Activated T-cell treated with anti-CD3 and anti-CD28 coated beads, Interleukin-2, amount 50 U/mL, for 72 hours (primary cell): ENCODE measurements around the gene FXYD3. TPM values are rescaled to one million over a fixed set of nuclear protein-coding genes. Genes with fewer than 3 reads are reported as not detected.
"Not testable (repeated sequence)": the region's sequence is repeated elsewhere in the genome, so short reads cannot be mapped to it uniquely, and the experiment has no call there.

Source experiments
- ATAC-seq, 2 donors: fragments of 150-1000 bp; cut with Tn5 transposase; replicated peaks in 1 of 2; 2 replicates each; pipeline ENCODE4 v1.10.0; 2021; ENCODE audit warnings: moderate library complexity in 2 of 2, mild to moderate bottlenecking in 1 of 2
- DNase-seq, 2 donors: peaks; one replicate each; pipeline ENCODE4 v3.0.0; 2021 to 2022; ENCODE audit warnings: mixed read lengths in 1 of 2
- H3K27ac Mint-ChIP-seq: one replicate; pipeline ENCODE4 v1.8.0; 2022; ENCODE audit warnings: mild to moderate bottlenecking, moderate library complexity, mixed read lengths
- H3K27me3 Mint-ChIP-seq: one replicate; pipeline ENCODE4 v1.8.0; 2022; ENCODE audit warnings: low read depth, mixed read lengths
- H3K36me3 Mint-ChIP-seq, 2 donors: one replicate each; pipeline ENCODE4 v1.8.0; 2022; ENCODE audit warnings: mixed read lengths in 2 of 2, mild to moderate bottlenecking in 1 of 2; ENCODE audit not compliant: insufficient read depth in 2 of 2
- H3K4me1 Mint-ChIP-seq: one replicate; pipeline ENCODE4 v1.8.0; 2022; ENCODE audit warnings: low read depth, mixed read lengths
- H3K4me3 Mint-ChIP-seq, 2 donors: one replicate each; pipeline ENCODE4 v1.8.0; 2022; ENCODE audit warnings: mild to moderate bottlenecking in 2 of 2, mixed read lengths in 2 of 2, moderate library complexity in 2 of 2
- H3K9me3 Mint-ChIP-seq, 2 donors: one replicate each; pipeline ENCODE4 v1.8.0; 2022; ENCODE audit warnings: mixed read lengths in 2 of 2
- total RNA-seq, 2 donors: library from RNA; stranded (reverse); gene quantifications; one replicate each; pipeline ENCODE4 v1.2.3, GENCODE V29; 2022

FXYD3 gene
- total RNA-seq, 2 donors from 2014 or later = not detected

DNA sequence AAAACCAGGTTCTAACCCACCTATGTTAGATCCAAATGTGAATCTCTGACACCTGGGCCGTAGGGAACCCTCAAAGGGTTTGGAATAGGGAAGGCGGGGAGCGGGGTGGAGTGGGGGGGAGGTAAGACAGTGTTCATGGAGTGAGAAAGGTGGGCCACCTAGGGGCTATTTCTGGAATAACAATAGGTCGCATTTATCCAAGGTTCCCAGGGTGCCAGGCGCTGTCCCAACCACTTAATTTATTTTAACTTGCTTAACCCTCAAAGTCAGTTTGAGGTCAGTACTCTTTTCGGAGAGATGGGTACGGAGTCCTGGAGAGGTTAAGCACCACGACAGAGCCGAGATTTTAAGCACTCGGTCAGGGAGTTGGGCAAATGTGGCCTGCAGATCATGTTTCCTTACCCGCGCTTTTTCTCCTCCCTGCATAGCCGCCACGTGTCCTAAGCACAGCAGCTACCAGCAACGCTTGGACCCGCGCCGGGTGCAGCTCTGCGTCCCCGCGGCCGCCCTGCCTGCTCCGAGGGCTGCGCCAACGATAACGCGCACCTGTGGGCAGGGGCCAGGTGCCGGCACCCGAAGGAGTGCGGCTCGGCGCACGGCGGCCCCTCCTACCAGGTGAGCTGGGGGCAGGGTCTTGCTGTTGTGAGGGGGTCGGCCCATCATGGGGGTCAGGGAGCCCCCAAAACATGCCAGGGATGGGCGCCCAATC, 25.0 kb upstream of the FXYD3 start:
- no peaks in the 10 kb centered on the region for H3K4me1 Mint-ChIP-seq
- no peaks in the 10 kb centered on the region for H3K27me3 Mint-ChIP-seq
- ATAC-seq = peak; percentile 76
- H3K27ac Mint-ChIP-seq = no peak overlapping the region
- H3K9me3 Mint-ChIP-seq = no peaks in the 10 kb centered on the region
- peak; percentile 48 to 53 for DNase-seq
- H3K36me3 Mint-ChIP-seq = no peaks in the 10 kb centered on the region
- H3K4me3 Mint-ChIP-seq = peak overlapping the region in 1 of 2 donors; percentile 34

DNA sequence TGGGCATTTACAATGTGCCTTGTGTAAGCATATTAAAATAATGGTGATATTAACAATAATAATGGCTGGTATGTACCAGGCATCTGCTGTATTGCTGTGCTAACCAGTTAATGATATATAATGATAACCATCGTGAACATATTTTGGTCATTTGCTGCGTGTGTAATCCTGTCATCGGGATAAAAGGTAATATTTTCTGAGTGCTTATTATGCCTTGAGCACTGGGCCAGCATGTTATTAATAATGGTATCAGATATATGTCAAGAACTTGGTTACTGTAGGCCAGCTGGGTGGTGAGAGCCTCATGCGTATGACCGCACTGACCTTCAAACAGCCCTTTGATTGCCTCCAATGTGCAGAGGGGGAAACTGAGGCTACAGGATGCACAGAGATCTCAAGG, 22.2 kb upstream of the FXYD3 start:
- no peak for DNase-seq
- Mint-ChIP-seq H3K27me3 (no peaks in the 10 kb centered on the region), H3K4me3 (no peak overlapping the region), H3K27ac (no peak overlapping the region), H3K36me3 (no peaks in the 10 kb centered on the region), H3K9me3 (no peaks in the 10 kb centered on the region), H3K4me1 (no peaks in the 10 kb centered on the region)
- no peak for ATAC-seq

DNA sequence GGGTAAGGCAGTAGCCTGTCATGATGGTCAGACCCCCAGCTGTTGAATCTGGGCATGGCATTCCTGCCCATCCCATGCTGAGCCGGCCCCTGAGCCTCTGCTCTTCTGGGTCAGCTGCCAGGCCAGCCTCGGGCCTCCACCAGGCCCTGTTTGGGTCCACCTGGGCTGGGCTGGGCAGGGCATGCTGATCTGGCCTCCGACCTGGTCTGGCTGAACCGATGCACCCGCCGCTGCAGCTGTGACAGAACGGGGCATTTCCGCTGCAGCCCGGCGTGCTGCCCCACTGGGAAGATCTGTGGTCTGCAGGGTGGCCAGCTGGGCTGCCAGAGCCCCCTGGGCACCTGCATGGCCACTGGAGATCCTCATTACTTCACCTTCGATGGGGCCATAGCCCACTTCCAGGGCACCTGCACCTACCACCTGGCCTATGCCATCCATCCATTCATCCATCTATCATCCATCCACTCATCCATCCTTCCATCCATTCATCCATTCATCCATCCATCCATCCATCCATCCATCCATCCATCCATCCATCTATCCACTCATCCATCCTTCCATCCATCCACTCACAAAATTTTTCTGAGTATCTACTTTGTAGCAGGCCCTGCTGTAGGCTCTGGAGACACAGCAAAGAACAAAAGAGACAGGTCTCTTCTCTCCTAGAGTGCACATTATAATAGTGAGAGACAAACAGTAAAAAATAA, 21.5 kb upstream of the FXYD3 start:
- Mint-ChIP-seq H3K4me1 (no peaks in the 10 kb centered on the region), H3K27me3 (no peaks in the 10 kb centered on the region), H3K9me3 (no peaks in the 10 kb centered on the region), H3K4me3 (no peak overlapping the region), H3K36me3 (no peaks in the 10 kb centered on the region), H3K27ac (no peak overlapping the region)
- no peak for DNase-seq
- no peak for ATAC-seq

DNA sequence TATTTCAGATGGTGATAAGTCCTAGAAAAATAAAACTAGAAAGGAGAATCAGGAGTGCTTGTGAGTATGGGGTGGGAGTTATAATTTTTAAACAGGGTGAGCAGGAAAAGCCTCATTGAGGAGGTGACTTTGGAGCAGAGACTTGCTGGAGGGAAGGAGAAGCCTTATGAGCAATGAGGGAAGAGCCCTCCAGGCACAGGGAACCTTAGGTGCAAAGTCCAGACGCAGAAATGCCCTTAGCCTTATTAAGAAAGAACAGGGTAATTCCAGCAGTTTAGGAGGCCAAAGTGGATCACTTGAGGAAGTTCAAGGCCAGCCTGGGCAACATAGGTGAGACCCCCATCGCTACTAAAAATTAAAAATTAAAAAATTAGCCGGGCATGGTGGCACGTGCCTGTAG, 21.0 kb upstream of the FXYD3 start:
- Mint-ChIP-seq H3K4me1 (no peaks in the 10 kb centered on the region), H3K36me3 (no peaks in the 10 kb centered on the region), H3K27me3 (no peaks in the 10 kb centered on the region), H3K27ac (no peak overlapping the region), H3K4me3 (no peak overlapping the region), H3K9me3 (no peaks in the 10 kb centered on the region)
- ATAC-seq (no peak), DNase-seq (no peak)

DNA sequence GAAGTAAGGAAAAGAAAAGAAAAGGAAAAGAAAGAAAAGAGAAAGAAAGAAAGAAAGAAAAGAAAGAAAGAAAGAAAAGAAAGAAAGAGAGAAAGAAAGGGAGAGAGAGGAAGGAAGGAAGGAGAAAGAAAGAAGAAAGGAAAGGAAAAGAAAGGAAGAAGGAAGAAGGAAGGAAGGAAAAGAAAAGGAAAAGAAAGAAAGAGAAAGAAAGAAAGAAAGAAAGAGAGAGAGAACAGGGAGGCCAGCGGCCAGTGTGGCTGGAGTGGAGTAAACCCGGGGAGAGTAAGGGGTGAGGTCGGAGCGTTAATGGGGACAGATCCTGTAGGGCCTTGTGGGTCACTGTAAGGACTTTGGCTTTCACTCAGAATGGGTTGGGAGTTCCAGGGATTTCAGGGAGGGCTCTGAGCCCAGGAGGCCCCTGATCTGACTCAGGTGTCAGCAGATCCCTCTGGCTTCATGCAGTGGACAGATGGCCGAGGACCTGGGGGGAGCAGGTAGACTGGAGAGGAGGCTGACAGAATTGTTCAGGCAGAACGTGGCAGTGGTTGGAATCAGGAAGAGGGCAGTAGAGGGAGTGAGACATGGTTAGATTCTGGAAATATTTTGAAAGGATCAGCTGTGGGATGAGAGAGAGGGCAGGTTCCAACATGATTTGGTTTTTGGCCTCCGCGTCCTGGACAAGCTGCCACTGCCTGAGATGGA, 19.8 kb upstream of the FXYD3 start:
- Mint-ChIP-seq H3K36me3 (no peaks in the 10 kb centered on the region), H3K27me3 (no peaks in the 10 kb centered on the region), H3K27ac (no peak overlapping the region), H3K4me3 (no peak overlapping the region), H3K4me1 (no peaks in the 10 kb centered on the region), H3K9me3 (no peaks in the 10 kb centered on the region)
- DNase-seq (no peak), ATAC-seq (no peak)

DNA sequence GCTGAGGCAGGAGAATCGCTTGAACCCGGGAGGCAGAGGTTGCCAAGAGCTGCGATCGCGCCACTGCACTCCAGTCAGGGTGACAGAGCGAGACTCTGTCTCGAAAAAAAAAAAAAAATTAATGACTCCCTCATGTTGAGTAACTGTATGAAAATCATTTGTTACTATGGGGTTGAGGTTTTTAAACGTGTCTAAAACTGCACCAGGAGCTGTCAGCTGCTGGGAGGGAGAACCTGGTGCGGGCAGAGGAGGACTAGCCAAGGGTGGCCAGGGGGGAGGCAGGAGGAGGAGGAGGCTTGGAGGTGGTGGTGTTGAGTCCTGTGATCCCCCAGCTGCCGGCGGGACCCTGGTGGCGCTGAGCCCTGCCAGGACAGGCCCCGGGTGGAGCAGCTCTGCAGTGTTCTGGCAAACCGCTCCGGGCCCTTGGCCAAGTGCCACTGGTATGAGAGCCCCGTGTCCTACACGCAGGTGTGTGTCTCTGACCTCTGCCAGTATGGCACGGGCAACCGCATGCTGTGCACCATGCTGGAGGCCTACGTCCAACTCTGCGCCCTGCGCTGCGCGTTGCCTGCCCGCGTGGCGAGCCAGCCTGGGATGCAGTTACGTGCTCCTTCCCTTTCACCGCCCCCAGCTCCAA, 17.1 kb upstream of the FXYD3 start:
- Mint-ChIP-seq H3K4me3 (no peak overlapping the region), H3K9me3 (no peaks in the 10 kb centered on the region), H3K36me3 (no peaks in the 10 kb centered on the region), H3K27ac (no peak overlapping the region), H3K4me1 (no peaks in the 10 kb centered on the region), H3K27me3 (no peaks in the 10 kb centered on the region)
- no peak for DNase-seq
- no peak for ATAC-seq

DNA sequence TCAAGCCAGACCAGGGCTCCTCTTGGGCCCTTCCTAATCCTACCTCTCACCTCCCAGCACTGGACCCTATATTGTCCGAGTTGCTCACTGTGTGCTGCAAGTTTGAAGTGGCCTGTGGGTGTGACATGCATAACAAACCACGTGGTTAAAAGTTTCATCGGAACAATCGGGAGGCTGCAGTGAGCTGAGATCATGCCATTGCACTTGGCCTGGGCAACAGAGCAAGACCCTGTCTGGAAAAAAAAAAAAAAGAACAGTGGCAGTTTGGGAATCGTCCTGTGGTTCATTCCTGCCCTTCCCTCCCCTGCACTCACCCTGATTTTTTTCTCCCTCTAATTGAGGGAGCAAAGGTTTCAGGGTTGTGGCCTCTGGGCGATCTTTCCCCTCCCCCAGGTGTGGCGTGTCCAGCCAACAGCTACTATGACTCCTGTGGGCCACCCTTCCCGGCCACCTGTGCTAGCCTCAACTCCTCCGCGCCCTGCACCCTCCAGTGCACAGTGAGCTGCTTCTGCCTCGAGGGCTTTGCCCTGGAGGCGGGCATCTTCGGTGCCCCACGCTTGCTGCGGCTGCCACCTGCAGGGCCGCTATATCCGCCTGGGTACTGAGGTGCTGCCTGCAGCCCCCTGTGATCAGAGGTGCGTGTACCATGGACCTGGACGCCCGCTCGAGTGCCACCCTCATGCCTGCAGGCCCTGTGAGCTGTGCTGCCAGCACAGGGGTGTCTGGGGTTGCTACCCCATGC, 16.3 kb upstream of the FXYD3 start:
- H3K27ac Mint-ChIP-seq = no peak overlapping the region
- no peaks in the 10 kb centered on the region for H3K4me1 Mint-ChIP-seq
- H3K9me3 Mint-ChIP-seq = no peaks in the 10 kb centered on the region
- no peaks in the 10 kb centered on the region for H3K36me3 Mint-ChIP-seq
- ATAC-seq (no peak), DNase-seq (no peak)
- H3K4me3 Mint-ChIP-seq = no peak overlapping the region
- H3K27me3 Mint-ChIP-seq = no peaks in the 10 kb centered on the region

DNA sequence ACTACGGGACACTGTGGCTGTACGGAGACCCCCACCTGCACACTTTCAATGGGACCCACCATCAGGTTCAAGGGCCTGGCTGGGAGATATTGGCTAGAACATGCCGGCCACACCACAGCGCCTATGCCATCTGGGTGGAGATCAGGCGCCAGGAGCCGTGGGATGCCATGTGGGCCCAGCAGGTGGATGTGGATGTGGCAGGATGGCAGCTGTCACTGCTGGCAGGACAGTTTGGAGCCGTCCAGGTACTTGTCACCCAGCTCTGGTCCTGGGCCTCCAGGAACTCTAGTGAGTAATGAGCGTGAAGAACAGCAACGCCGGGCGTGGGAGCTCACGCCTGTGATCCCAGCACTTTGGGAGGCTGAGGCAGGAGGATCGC, 15.7 kb upstream of the FXYD3 start:
- Mint-ChIP-seq H3K9me3 (no peaks in the 10 kb centered on the region), H3K27me3 (no peaks in the 10 kb centered on the region), H3K36me3 (no peaks in the 10 kb centered on the region), H3K27ac (no peak overlapping the region), H3K4me1 (no peaks in the 10 kb centered on the region), H3K4me3 (no peak overlapping the region)
- DNase-seq (no peak), ATAC-seq (no peak)

DNA sequence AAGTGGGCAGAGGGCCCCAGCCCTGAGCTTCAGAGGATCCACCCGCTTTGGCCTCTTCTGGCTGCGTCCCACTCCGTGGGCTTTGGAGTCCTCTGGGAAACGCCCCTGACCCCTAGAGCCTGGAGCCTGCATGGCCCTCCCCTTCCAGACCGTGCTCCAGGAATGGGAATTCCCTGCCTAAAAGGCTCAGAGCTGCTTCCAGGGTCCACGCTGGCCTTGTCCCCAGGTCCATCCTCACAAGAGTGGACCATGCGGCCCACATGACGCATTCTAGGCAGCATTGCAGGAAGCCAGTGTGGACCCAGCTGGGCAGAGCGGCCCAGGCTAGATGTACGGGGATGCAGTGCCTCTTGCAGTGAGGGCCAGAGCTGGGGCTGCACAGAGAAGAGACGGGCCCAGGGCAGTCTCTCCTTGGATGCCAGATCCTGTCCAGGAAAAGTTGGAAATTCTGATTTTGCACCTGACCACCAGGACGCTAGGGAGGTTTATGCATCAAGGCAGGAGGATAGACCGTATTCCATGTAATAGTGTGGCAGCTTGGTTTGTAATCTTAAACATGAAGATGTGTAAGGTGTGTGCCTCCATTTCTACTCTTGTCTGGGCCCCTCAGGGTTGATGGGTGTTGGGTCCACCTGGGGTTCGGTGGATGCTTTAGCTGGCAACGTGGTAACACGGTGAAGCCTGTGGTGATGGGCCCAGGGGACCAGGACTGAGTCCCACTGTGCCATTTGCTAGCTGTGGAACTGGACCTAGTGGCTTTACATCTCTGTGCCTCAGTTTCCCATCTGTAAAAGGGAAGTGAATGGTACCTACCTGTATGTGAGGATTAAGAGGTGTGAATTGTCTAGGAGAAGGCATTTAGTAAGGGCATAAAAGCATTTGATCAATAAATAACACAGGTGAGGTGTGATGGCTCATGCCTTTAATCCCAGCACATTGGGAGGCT, 14.8 kb upstream of the FXYD3 start:
- ATAC-seq = no peak
- DNase-seq = no peak
- no peak overlapping the region for H3K4me3 Mint-ChIP-seq
- H3K27ac Mint-ChIP-seq = no peak overlapping the region
- no peaks in the 10 kb centered on the region for H3K36me3 Mint-ChIP-seq
- no peaks in the 10 kb centered on the region for H3K27me3 Mint-ChIP-seq
- H3K9me3 Mint-ChIP-seq = no peaks in the 10 kb centered on the region
- no peaks in the 10 kb centered on the region for H3K4me1 Mint-ChIP-seq

DNA sequence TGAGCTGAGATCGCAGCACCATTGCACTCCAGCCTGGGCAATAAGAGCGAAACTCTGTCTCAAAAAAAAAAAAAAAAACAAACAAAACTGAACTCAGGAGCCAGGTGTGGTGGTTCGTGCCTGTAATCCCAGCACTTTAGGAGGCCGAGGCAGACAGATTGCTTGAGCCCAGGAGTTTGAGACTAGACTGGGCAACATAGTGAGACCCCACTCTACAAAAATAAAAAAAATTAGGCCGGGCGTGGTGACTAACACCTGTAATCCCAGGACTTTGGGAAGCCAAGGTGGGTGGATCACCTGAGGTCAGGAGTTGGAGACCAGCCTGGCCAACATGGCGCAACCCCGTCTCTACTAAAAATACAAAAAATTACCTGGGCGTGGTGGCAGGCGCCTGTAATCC, 13.7 kb upstream of the FXYD3 start:
- H3K27me3 Mint-ChIP-seq, H3K4me3 Mint-ChIP-seq, H3K4me1 Mint-ChIP-seq, H3K36me3 Mint-ChIP-seq, H3K9me3 Mint-ChIP-seq, ATAC-seq, DNase-seq, H3K27ac Mint-ChIP-seq: not testable (repeated sequence)

DNA sequence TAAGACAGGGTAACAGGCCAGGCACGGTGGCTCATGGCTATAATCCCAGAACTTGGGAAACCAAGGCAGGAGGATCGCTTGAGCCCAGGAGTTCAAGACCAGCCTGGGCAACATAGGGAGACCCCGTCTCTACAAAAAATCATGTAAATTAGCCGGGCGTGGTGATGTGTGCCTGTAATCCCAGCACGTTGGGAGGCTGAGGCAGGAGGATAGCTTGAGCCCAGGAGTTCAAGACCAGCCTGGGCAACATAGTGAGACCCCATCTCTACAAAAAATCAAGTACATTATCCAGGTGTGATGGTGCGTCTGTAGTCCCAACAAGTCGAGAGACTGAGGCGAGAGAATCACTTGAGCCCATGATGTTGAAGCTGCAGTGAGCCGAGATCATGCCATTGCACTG, 12.0 kb upstream of the FXYD3 start:
- not testable (repeated sequence) for H3K4me1 Mint-ChIP-seq, H3K4me3 Mint-ChIP-seq, H3K27me3 Mint-ChIP-seq, H3K9me3 Mint-ChIP-seq, DNase-seq, H3K27ac Mint-ChIP-seq, H3K36me3 Mint-ChIP-seq, ATAC-seq

DNA sequence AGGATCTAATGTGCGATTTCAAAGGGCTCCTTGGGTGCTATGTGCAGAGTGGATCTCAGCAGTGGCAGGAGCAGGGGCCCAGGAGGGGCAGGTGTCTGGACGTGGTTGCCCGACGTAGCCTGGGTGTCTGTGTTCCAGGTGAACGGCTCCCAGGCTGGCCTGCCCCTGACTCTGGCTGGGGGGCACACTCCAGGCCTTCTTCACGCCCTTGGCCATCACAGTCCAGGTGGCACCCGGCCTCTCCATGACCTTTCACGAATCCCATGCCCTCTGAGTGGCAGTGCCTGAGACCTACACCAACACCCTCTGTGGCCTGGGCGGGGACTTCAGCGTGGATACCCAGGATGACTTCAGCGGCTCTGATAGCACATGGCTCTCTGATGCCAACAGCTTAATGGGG, 11.3 kb upstream of the FXYD3 start:
- Mint-ChIP-seq H3K4me1 (no peaks in the 10 kb centered on the region), H3K27me3 (no peaks in the 10 kb centered on the region), H3K27ac (no peak overlapping the region), H3K4me3 (no peak overlapping the region), H3K9me3 (no peaks in the 10 kb centered on the region), H3K36me3 (peaks cover 0 to 3% of the 10 kb centered on the region in 2 donors)
- ATAC-seq (no peak), DNase-seq (no peak)
